ENCODE data around the gene MCEMP1.

MCEMP1 gene

GRCh38 chr19:7672522-7672921 lies 4.4 kb upstream of the MCEMP1 start:
- no peak for DNase-seq

- no peak for DNase-seq
These were observed 2.6 kb upstream of the MCEMP1 start for GRCh38 chr19:7674010-7675005.

- no peak for DNase-seq
These were observed 514 bp upstream of the MCEMP1 start for GRCh38 chr19:7676376-7676775.

GRCh38 chr19:7677669-7678311 lies 900 bp downstream of the MCEMP1 start:
- DNase-seq, result no peak

GRCh38 chr19:7678971-7679751 lies 2.3 kb downstream of the MCEMP1 start:
- no peak for DNase-seq

GRCh38 chr19:7679771-7680605 lies 3.1 kb downstream of the MCEMP1 start:
- DNase-seq, result no peak

GRCh38 chr19:7680606-7681339 lies 3.9 kb downstream of the MCEMP1 start, which contains the start of gene TRAPPC5:
Gene TRAPPC5 (plus strand): TSS chr19:7680833. CDS start chr19:7682254, 1,421 bp downstream.
- DNase-seq, result peak; percentile 36

GRCh38 chr19:7681340-7682174 lies 4.7 kb downstream of the MCEMP1 start:
- no peak for DNase-seq

- DNase-seq, result no peak
These were observed 5.4 kb downstream of the MCEMP1 start for GRCh38 chr19:7682175-7682855.

GRCh38 chr19:7685546-7686445 lies 8.9 kb downstream of the MCEMP1 start:
- no peak for DNase-seq

- DNase-seq, result no peak
These were observed 10.3 kb downstream of the MCEMP1 start for GRCh38 chr19:7687177-7687576.

- DNase-seq, result no peak
These were observed 12.3 kb downstream of the MCEMP1 start for GRCh38 chr19:7689165-7689564.

- DNase-seq, result no peak
These were observed 13.9 kb downstream of the MCEMP1 start for GRCh38 chr19:7690779-7691258.

- no peak for DNase-seq
These were observed 14.6 kb downstream of the MCEMP1 start for GRCh38 chr19:7691497-7691896.

GRCh38 chr19:7692417-7693088 lies 15.7 kb downstream of the MCEMP1 start:
- no peak for DNase-seq

GRCh38 chr19:7694499-7694898 lies 17.6 kb downstream of the MCEMP1 start:
- DNase-seq, result no peak

GRCh38 chr19:7697721-7698287 lies 20.9 kb downstream of the MCEMP1 start:
- DNase-seq, result no peak

GRCh38 chr19:7698583-7698982 lies 21.7 kb downstream of the MCEMP1 start:
- no peak for DNase-seq
